ENCODE results near the gene NR1D1.

DNA sequence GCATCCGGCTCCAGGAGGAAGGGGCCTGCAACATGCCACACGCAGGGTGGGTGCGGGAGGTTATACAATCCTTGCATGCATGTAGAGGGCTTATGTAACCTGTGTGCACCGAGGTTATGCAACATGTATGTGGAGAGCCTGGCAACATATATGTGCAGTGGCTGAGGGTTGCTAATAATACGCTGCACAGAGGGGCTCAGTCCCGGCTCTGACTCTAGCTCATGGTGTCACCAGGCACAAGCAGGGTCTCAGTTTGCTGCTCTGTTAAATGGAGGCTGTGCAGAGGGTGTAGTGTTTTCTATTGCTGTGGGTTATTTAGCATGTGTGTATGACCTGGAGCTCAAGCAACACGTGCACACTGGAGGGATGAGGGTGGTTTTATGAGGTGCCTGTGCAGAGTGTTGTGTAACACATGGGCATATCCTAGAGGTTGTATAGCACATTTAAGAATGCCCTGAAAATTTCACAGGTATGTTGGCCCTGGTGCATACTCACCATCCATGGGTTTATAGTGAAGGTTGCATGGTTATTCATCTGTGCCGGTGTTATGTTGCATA is 24.4 kb downstream of the NR1D1 start:
- TF ChIP-seq CTCF (CRISPR knock-in tag; IDR thresholded peaks at IDR 0.05), result no peak
- TF ChIP-seq, protein P1, sequence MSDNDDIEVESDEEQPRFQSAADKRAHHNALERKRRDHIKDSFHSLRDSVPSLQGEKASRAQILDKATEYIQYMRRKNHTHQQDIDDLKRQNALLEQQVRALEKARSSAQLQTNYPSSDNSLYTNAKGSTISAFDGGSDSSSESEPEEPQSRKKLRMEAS (IDR thresholded peaks at IDR 0.05), result no peak
- TF ChIP-seq ZFP91 (CRISPR knock-in tag; IDR thresholded peaks at IDR 0.05; ENCODE audit: borderline replicate concordance), result no peak
- TF ChIP-seq GATA4 (IDR thresholded peaks at IDR 0.05; ENCODE audit: borderline replicate concordance, low read depth), result no peak
- no peak for TF ChIP-seq AKAP8 (CRISPR knock-in tag; IDR thresholded peaks at IDR 0.05)
- TF ChIP-seq RELA (CRISPR knock-in tag; IDR thresholded peaks at IDR 0.05), result no peak
